KMS-11 (cell line): ENCODE results near the gene AOX1.

Experiments used
- H2AFZ ChIP-seq: fragments of 200-600 bp; sonication (generic); 2 replicates; pipeline ENCODE4 v1.6.1; 2016; ENCODE audit warnings: antibody characterized with exemption, mixed run types, low read depth
- H3K27ac ChIP-seq: fragments of 200-600 bp; sonication (generic); 2 replicates; pipeline ENCODE4 v1.6.1; 2016; ENCODE audit warnings: mild to moderate bottlenecking, mixed run types
- H3K27me3 ChIP-seq: fragments of 200-600 bp; sonication (generic); 2 replicates; pipeline ENCODE4 v1.6.1; 2017; ENCODE audit warnings: mild to moderate bottlenecking, low read depth, mixed run types, moderate library complexity; ENCODE audit not compliant: insufficient read depth
- H3K36me3 ChIP-seq: fragments of 200-600 bp; sonication (generic); 2 replicates; pipeline ENCODE4 v1.6.1; 2017; ENCODE audit warnings: mild to moderate bottlenecking, mixed run types; ENCODE audit not compliant: insufficient read depth
- H3K4me1 ChIP-seq: fragments of 200-600 bp; sonication (generic); 2 replicates; pipeline ENCODE4 v1.6.1; 2016; ENCODE audit warnings: mild to moderate bottlenecking, low read depth, mixed run types; ENCODE audit not compliant: poor library complexity, severe bottlenecking
- H3K4me2 ChIP-seq: fragments of 200-600 bp; sonication (generic); 2 replicates; pipeline ENCODE4 v1.7.0; 2016; ENCODE audit warnings: mild to moderate bottlenecking, mixed run types
- H3K4me3 ChIP-seq: fragments of 200-600 bp; sonication (generic); IDR thresholded peaks from 2 replicates; pipeline ENCODE4 v1.6.1; 2017; ENCODE audit warnings: low read depth, low read length, mixed read lengths; ENCODE audit not compliant: insufficient read depth
- H3K79me2 ChIP-seq: fragments of 200-600 bp; sonication (generic); 2 replicates; pipeline ENCODE4 v1.6.1; 2016; ENCODE audit warnings: low read depth, mixed run types; ENCODE audit not compliant: insufficient read depth
- H3K9ac ChIP-seq: fragments of 200-600 bp; sonication (generic); 2 replicates; pipeline ENCODE4 v1.6.1; 2016; ENCODE audit warnings: mild to moderate bottlenecking, mixed run types
- H4K20me1 ChIP-seq: fragments of 200-600 bp; sonication (generic); 2 replicates; pipeline ENCODE4 v1.6.1; 2016; ENCODE audit warnings: mild to moderate bottlenecking, mixed run types; ENCODE audit not compliant: insufficient read depth
- CTCF ChIP-seq: fragments of 200-600 bp; sonication (generic); conservative IDR thresholded peaks from 2 replicates; pipeline ENCODE4 v1.6.1; 2017; ENCODE audit warnings: low read depth, mild to moderate bottlenecking, antibody characterized with exemption, low read length, moderate library complexity, mixed read lengths

AOX1 gene

GRCh38 chr2:200698217-200698616 is 112.4 kb downstream of the AOX1 start:
- Histone ChIP-seq H4K20me1 (no peaks in the 10 kb centered on the region), H2AFZ (no peak overlapping the region), H3K27ac (no peak overlapping the region), H3K79me2 (no peaks in the 10 kb centered on the region), H3K4me2 (no peak overlapping the region), H3K27me3 (no peaks in the 10 kb centered on the region), H3K9ac (no peak overlapping the region), H3K4me3 (no peak overlapping the region), H3K4me1 (no peaks in the 10 kb centered on the region), H3K36me3 (no peaks in the 10 kb centered on the region)
- TF ChIP-seq CTCF, result no peak

- Histone ChIP-seq H2AFZ (no peak overlapping the region), H3K4me3 (no peak overlapping the region), H3K9ac (no peak overlapping the region), H3K36me3 (no peaks in the 10 kb centered on the region), H3K79me2 (no peaks in the 10 kb centered on the region), H4K20me1 (no peaks in the 10 kb centered on the region), H3K27me3 (no peaks in the 10 kb centered on the region), H3K4me1 (no peaks in the 10 kb centered on the region), H3K27ac (no peak overlapping the region), H3K4me2 (no peak overlapping the region)
- TF ChIP-seq CTCF, result no peak
Measured at GRCh38 chr2:200699310-200699709, 113.5 kb downstream of the AOX1 start.

- Histone ChIP-seq H3K4me1 (no peaks in the 10 kb centered on the region), H3K4me2 (no peak overlapping the region), H4K20me1 (no peaks in the 10 kb centered on the region), H3K27me3 (no peaks in the 10 kb centered on the region), H3K4me3 (no peak overlapping the region), H3K27ac (no peak overlapping the region), H2AFZ (no peak overlapping the region), H3K9ac (no peak overlapping the region), H3K36me3 (no peaks in the 10 kb centered on the region), H3K79me2 (no peaks in the 10 kb centered on the region)
- TF ChIP-seq CTCF, result no peak
Measured at GRCh38 chr2:200700856-200701255, 115.0 kb downstream of the AOX1 start.

- no peaks in the 10 kb centered on the region for H3K36me3 ChIP-seq
- no peaks in the 10 kb centered on the region for H4K20me1 ChIP-seq
- H3K79me2 ChIP-seq, result no peaks in the 10 kb centered on the region
- H3K27me3 ChIP-seq, result no peaks in the 10 kb centered on the region
- no peak overlapping the region for H3K27ac ChIP-seq
- TF ChIP-seq CTCF, result no peak
- no peak overlapping the region for H3K9ac ChIP-seq
- H2AFZ ChIP-seq, result no peak overlapping the region
- no peak overlapping the region for H3K4me3 ChIP-seq
- no peak overlapping the region for H3K4me2 ChIP-seq
- H3K4me1 ChIP-seq, result no peaks in the 10 kb centered on the region
Measured at GRCh38 chr2:200702044-200702443, 116.2 kb downstream of the AOX1 start.
